Kidney (tissue), 14 donors: Measurements from ENCODE around the gene RHOG. TPM values are rescaled to one million over a fixed set of nuclear protein-coding genes. Genes with fewer than 3 reads are reported as not detected.

Experiments
- DNase-seq, 5 donors: peaks; one replicate each; pipeline ENCODE4 v3.0.0-alpha.2; 2013 to 2020
- FAIRE-seq: peaks from 2 replicates; lab custom pipeline; 2012; peaks lifted over from hg19 to GRCh38; lab: Jason Lieb, UNC
- H3K27ac ChIP-seq, 2 donors: one replicate each; pipeline ENCODE4 v1.7.0; 2013; ENCODE audit warnings: low read depth in 2 of 2, low read length in 2 of 2, inconsistent platforms in 1 of 2
- H3K27me3 ChIP-seq: one replicate; pipeline ENCODE4 v1.7.1; 2013; ENCODE audit warnings: low read length, inconsistent platforms; ENCODE audit not compliant: control insufficient read depth, insufficient read depth
- H3K36me3 ChIP-seq, 3 donors: one replicate each; pipeline versions ENCODE4 v1.7.0 to v1.7.1; 2013; ENCODE audit warnings: low read length in 3 of 3, control low read depth in 1 of 3, inconsistent platforms in 1 of 3; ENCODE audit not compliant: insufficient read depth in 3 of 3, control insufficient read depth in 2 of 3
- H3K4me1 ChIP-seq, 3 donors: one replicate each; pipeline versions ENCODE4 v1.7.0 to v1.7.1; 2013; ENCODE audit warnings: low read length in 3 of 3, inconsistent platforms in 1 of 3, low read depth in 1 of 3; ENCODE audit not compliant: control insufficient read depth in 2 of 3, insufficient read depth in 2 of 3
- H3K4me3 ChIP-seq, 3 donors: one replicate each; pipeline versions ENCODE4 v1.7.0 to v1.8.1; 2013; ENCODE audit warnings: low read length in 3 of 3, control low read depth in 1 of 3, inconsistent platforms in 1 of 3
- H3K9ac ChIP-seq, 3 donors: one replicate each; pipeline versions ENCODE4 v1.7.0 to v1.7.1; 2013; ENCODE audit warnings: low read length in 3 of 3, control low read depth in 1 of 3, inconsistent platforms in 1 of 3
- H3K9me3 ChIP-seq, 3 donors: one replicate each; pipeline versions ENCODE4 v1.7.0 to v1.7.1; 2013; ENCODE audit warnings: low read length in 3 of 3, control low read depth in 1 of 3, inconsistent platforms in 1 of 3; ENCODE audit not compliant: control insufficient read depth in 2 of 3, insufficient read depth in 1 of 3
- intact Hi-C: fragments of 100-400 bp; cut with DNase I; formaldehyde crosslinking; loops from one replicate; pipeline ENCODE4 v1.11.1; 2022
- polyA plus RNA-seq: library from polyadenylated mRNA; stranded (reverse); fragments of 350-450 nt; fragmentation: Illumina TruSeq; extraction: RNeasy Lipid Tissue Mini Kit (QIAGEN cat#74804); gene quantifications from one replicate; pipeline ENCODE4 v1.2.3, GENCODE V29; 2014; ENCODE audit warnings: low read depth, low replicate concordance; ENCODE audit not compliant: insufficient read depth
- total RNA-seq: library from RNA; stranded (reverse); fragmentation: NEBNext Ultra II Directional; extraction: Animal tissue kit (Norgen Biotek cat#: 25700); gene quantifications from one replicate; pipeline ENCODE4 v1.2.1, GENCODE V29; 2021
- TF ChIP-seq, protein P1 (sequence below): IDR thresholded peaks from 3 replicates; pipeline ENCODE4 v1.5.1; 2012; ENCODE audit warnings: mild to moderate bottlenecking, moderate library complexity, borderline replicate concordance; ENCODE audit not compliant: insufficient read depth; ENCODE audit errors: extremely low read depth
- donor health status: control.
- donor health status: control.
- donor health status: control.
- donor health status: control.
- donor health status: control.
- donor health status: DM: yes; HTN: yes; CAD: no.
- donor health status: Normal renal cell carcinoma (clear cell type).

Gene RHOG
- total and polyA plus RNA-seq, 2 donors from 2014 or later = 43.1 to 56.0 TPM

DNA sequence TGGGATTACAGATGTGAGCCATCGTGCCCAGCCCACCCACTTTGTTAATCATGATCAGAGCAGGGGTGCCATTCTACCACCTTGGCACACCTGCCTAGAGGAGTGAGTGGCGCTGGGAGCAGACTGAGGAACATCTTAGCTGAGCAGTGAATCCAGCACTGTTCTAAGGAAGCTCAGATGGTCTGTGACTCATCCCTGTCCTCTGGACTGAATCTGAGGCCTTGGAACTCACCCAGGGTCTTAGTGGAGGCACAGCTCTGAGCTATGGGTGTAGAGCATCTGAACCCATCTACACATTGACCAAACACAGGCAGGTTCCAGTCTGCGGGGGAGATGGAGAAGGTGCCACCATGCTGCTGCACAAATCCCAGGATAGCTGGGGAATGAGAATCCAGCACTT is 17.5 kb downstream of the RHOG start:
- Histone ChIP-seq H3K4me1 (no peaks in the 10 kb centered on the region), H3K27me3 (no peaks in the 10 kb centered on the region), H3K27ac (no peak overlapping the region), H3K4me3 (no peak overlapping the region), H3K9ac (no peak overlapping the region), H3K9me3 (no peaks in the 10 kb centered on the region), H3K36me3 (peaks cover 0 to 7% (median 6%) of the 10 kb centered on the region in 3 donors)
- no peak for DNase-seq
- intact Hi-C loops = no loop called here
- no peak for FAIRE-seq
- TF ChIP-seq, protein P1, sequence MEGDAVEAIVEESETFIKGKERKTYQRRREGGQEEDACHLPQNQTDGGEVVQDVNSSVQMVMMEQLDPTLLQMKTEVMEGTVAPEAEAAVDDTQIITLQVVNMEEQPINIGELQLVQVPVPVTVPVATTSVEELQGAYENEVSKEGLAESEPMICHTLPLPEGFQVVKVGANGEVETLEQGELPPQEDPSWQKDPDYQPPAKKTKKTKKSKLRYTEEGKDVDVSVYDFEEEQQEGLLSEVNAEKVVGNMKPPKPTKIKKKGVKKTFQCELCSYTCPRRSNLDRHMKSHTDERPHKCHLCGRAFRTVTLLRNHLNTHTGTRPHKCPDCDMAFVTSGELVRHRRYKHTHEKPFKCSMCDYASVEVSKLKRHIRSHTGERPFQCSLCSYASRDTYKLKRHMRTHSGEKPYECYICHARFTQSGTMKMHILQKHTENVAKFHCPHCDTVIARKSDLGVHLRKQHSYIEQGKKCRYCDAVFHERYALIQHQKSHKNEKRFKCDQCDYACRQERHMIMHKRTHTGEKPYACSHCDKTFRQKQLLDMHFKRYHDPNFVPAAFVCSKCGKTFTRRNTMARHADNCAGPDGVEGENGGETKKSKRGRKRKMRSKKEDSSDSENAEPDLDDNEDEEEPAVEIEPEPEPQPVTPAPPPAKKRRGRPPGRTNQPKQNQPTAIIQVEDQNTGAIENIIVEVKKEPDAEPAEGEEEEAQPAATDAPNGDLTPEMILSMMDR = no peak

DNA sequence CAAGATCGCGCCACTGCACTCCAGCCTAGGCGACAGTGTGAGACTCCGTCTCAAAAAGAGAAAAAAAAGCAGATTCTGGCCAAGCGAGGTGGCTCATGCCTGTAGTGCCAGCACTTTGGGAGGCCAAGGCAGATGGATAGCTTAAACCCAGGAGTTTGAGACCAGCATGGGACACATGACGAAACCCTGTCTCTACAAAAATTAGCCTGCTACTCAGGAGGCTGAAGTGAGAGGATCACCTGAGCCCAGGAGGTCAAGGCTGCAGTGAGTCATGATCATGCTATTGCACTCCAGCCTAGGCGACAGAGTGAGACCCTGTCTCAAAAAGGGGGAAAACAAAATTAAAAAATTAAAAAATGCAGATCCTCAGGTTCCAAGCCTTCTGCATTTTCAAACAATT is 18.4 kb downstream of the RHOG start:
- H3K9ac ChIP-seq = no peak overlapping the region
- H3K27me3 ChIP-seq = no peaks in the 10 kb centered on the region
- no peaks in the 10 kb centered on the region for H3K9me3 ChIP-seq
- intact Hi-C loops = no loop called here
- no peaks in the 10 kb centered on the region for H3K4me1 ChIP-seq
- no peak overlapping the region for H3K27ac ChIP-seq
- TF ChIP-seq, protein P1 = no peak
- DNase-seq (no peak), FAIRE-seq (no peak)
- peaks cover 0 to 2% (median 0%) of the 10 kb centered on the region in 3 donors for H3K36me3 ChIP-seq
- no peak overlapping the region for H3K4me3 ChIP-seq

DNA sequence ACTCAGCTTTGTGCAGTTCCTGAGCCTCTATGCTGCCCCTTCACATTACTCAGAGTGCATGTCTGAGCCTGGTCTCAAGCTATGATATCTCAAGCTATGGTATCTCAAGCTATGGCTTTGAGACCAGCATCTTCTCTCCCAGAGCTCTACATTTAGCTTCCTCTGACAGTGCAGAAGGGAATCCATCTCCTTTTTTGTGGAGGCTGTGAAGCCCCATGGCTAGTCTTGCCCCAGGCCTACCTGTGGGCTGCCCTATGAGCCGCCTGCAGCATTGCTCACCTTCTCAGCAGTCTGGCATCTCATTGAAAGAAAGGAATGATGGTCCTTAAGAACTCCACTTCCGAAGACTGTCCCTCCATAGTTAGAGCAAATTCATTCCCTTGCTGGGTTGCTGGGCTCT is 19.8 kb downstream of the RHOG start:
- H3K9ac ChIP-seq = no peak overlapping the region
- DNase-seq (no peak), FAIRE-seq (no peak)
- H3K27ac ChIP-seq = no peak overlapping the region
- peaks cover 0 to 2% (median 0%) of the 10 kb centered on the region in 3 donors for H3K36me3 ChIP-seq
- intact Hi-C loops = no loop called here
- no peak overlapping the region for H3K4me3 ChIP-seq
- H3K9me3 ChIP-seq = no peaks in the 10 kb centered on the region
- TF ChIP-seq, protein P1 = no peak
- no peaks in the 10 kb centered on the region for H3K4me1 ChIP-seq
- no peaks in the 10 kb centered on the region for H3K27me3 ChIP-seq
